ENCODE results near the gene TMEM86B.
"Not testable (repeated sequence)": the region's sequence is repeated elsewhere in the genome, so short reads cannot be mapped to it uniquely, and the experiment has no call there.

Gene TMEM86B

DNA sequence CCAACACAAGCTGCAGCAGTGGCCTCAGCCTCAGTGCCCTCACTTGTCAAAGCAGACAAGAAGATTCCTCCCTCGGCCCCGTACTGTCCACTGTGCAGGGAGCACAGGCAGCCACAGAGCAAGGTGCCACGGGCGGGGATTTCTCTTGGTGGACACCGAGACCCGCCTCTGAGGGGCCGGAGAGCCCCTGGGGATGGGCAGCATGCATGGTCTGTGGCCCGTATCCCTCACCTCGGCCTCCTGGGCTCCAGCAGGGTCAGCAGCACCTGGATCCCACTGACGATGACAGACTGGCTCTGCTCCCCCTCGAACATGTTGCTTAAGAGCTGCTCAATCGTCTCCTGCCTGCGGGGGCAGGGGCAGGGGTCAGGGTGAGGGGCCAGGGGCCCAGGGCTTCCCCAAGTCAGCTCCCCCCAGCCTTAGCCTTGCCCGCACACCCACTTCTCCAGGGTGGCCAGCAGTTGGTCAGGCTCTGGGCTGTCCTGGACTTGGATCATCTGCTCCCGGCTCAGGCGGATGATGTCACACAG is 13.4 kb upstream of the TMEM86B start:
- DNase-seq (ENCODE audit: low read depth in 2 of 2), result no peak

DNA sequence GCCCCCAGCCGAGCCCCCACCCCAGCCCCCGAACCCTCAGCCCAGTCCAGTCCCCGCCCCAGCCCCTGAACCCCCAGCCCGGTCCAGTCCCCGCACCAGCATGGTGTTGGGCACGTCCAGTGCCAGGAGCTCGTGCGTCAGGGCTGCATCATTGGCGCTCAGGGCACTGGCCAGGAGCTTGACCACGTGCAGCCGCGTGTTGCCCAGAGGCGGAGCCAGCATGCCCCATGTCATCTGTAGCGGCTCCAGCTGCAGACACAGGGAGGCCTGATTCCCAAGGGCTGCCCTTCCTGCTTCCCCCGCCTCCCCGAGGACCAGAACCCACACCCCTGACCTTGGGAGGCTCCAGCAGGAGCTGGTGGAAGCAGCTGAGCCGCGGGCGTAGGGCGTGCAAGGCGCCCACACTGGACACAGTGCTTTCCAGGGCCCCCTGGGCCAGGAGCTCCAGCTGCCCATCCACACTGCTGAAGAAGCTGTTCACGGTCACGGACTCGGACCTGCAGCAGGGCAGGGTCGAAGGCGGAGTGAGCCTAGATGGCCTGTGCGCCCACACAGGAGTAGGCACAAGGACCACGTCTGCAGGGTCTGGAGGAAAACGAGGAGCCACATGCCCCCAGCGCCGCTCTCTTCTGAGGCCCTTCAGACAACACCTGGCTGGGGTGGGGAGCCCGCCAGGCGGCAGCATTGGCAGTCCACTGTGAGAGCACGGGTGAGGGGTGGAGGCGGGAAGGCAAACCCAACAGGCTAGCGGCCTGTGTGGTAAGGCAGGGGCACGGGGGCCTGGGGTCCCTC is 12.8 kb upstream of the TMEM86B start:
- no peak for DNase-seq (ENCODE audit: low read depth in 2 of 2)

DNA sequence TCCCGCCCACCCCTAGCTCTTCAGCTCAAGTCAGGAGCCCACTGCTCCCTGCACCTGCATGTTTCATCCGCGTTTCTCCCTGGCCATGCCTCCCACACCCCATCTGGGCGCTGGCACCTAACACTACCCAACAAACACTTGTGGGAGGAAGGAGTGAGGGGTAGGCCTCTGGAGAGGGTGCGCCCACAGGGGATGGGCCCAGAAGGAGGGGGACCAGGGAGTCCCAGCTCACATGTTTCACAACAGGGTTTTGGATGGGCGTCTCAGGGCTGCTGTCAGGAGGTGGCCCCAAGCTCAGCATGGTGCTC is 12.1 kb upstream of the TMEM86B start:
- no peak for DNase-seq (ENCODE audit: low read depth in 2 of 2)

DNA sequence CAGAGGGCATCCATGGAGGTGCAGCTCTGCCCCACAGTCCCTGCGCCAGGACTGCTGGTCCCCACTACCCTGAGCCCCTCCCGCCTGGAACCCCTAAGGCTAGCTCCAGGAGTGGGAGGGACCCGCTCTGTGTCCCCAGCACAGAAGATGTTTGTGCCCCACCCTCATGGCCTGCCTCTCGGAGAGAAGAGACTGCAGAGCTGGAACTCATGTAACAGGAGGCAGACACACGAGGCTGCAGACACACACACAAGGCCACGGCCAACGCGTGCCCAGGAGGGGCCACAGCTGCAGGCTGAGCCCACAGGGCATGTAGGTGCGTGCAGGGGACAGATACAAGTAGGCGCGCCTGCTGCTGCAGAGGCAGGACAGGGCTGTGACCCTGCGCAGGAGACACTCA is 10.4 kb upstream of the TMEM86B start:
- DNase-seq (ENCODE audit: low read depth in 2 of 2), result no peak

DNA sequence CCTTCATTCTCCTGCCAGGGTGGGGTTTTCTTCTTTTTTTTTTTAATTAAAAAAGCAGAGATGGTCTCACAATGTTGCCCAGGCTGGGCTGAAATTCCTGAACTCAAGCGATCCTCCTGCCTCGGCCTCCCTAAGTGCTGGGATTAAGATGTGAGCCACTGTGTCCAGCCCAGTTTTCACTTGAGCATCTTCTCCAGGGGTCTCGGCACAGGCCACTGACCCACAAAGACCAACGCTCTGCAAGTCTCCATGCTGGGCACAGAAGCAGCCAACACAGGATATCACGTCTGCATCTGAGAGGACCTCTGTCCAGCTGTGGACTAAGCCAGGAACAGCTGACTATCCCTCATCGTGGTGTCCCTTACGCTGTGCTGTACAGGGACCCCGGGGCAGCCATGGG is 9.5 kb upstream of the TMEM86B start:
- no peak for DNase-seq (ENCODE audit: low read depth in 2 of 2)

DNA sequence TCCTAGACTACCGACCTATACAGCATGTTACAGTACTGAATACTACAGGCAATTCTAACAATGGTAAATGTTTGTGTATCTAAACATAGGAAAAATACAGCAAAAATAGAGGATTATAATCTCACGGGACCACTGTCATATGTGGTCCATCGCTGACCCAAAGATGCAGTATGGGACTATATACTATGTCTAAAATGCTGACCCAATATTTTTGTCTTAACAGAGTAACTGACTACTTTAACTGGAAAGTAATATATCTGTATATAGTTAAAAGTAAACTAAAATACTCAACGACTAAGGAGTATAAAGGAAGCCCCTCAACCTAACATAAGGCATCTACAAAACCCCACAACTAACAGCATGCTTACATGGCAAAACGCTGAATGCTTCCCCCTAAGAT is 4.4 kb upstream of the TMEM86B start:
- no peak for DNase-seq (ENCODE audit: low read depth in 2 of 2)

DNA sequence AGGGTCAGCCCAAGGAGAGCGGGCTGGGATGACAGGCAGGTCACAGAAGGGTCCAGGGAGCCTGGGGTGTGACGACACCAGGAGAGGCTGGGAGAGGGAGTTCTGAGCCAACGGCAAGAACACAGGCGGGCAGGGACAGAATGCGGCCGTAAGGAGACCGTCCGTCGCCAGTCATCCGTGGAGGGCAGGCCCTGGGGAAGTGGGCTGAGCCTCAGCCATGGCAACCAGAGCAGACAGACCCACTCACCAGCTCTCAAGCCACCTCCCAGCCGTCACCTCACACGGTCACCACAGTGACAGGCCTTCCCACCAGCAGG is 3.7 kb upstream of the TMEM86B start:
- DNase-seq (ENCODE audit: low read depth in 2 of 2), result no peak

DNA sequence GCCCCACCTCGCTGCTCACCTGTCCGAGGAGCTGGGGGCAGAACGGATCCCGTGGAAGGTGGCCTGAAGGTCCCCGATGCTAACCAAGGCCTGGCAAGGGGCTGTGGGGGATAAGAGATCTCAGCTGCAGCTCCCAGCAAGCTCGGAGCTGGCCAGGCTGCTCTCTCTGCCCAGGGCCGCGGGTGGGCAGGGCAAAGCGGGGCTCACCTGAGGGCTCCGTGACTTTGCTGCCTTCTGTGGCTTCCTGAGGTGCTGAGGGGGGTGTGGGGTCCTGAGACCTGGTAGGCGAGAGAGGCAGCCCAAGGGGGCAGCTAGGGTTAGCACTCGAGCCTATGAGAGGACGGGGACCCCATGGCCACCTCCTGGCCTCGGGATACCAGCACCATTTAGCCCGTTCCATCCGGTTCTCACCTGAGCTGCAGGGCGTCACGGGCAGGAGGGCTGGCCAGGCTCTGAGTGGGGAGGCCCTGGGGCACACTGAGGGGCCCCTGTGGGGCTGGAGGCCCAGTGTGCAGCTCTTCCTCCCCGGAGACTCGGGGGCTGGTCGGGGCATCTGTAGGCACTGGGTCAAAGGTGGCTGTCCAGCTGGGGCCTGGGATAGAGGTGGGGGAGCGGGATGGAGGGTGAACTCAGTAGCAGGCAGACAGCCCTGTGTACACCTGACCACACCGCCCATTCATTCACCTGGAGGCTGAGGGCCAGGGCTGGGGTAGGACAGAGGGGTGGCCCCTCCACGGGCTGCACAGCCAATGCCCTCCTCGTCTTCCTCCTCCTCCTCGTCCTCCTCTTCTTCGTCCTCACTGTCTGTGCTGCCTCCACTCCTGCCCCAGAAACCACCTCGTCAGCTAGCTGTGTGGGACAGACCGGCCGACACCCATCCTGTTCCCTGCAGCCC is 3.1 kb upstream of the TMEM86B start:
- no peak for DNase-seq (ENCODE audit: low read depth in 2 of 2)

DNA sequence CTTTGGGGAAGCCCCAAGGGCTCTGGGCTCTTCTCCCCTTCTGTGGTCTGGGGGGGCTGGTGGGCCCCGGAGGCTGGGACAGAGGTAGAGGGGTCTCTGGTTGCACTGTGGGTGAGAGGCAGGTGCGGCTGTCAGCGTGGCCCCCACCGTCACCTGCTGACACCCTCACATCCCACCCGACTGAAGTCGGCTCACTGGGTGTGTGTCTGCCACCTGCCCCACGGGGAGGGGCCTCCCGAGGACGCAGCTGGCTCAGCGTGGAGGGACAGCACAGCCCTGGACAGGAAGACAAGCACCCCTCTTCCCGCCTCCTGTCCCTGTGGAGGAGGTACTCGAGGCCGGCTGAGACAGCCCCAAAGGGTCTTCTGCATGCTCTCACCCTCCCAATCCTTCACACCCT is 2.2 kb upstream of the TMEM86B start:
- DNase-seq (ENCODE audit: low read depth in 2 of 2), result no peak

DNA sequence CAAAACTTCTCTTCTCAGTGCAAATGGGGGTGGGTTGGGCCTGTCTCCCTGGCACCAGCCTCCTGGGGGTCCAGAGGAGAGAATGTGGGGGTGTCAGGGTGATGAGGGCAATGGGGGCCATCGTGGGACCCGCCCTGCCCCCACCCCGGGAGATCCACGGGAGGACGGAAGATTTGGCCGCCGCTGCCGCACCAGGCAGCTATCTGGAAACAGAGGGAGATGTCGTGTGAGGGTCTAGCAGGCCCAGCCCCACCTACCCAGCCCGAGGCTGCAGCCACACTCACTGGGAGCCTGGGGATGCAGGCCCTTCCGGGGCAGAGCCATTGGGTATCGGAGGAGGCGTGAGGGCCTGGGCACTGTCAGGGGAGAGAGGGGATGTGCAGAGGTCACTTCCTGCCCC is 1.8 kb upstream of the TMEM86B start:
- DNase-seq (ENCODE audit: low read depth in 2 of 2), result no peak

DNA sequence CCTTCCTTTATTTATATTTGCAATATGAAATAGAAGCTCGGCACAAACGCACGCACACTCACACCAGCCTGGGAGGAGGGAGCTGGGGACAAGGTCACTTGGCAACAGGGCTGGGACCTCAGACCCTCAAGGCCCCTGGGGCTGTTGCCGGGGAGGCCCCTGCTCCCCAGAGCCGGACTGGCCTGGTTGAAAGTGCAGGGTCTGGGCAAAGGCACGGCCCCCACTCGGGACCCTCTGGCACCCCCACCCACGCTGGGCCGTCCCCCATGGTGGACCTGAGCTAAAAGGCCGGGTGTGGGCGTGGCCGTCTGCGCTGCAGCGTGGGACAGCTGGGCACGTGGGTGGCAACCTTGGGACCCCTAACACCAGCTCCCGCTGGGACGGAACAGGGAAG is 1.2 kb upstream of the TMEM86B start:
- no peak for DNase-seq (ENCODE audit: low read depth in 2 of 2)

DNA sequence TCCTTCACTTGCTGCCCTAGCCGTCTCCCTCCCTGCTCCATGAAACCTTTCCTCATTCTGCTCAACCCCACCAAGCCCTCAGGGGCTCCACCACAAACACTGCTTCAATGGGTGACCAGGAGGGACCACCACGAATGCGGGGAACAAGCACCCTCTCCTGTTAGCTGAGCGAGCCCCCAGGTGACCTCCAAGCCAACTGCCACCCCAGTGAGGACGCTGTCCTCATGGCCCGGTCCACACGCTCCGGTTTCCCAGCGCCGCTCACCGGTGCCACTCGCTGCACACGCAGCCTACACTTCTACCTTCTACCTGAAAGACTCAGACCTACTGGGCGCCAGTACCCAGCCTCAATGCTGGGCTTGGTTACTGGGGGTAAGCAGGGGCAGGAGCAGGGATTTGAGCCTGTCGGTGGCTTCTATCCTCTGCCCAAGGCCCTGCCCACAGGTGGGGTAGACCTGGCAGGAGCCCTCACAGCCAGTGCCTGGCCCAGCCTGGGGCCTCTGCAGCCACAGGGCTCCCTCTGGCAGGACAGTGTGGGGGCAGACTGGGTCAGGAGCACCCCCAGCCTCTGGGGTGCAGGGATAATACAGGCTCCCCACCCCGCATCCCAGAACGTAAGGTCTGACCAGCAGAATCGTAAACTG is 704 bp upstream of the TMEM86B start:
- DNase-seq (ENCODE audit: low read depth in 2 of 2), result no peak

DNA sequence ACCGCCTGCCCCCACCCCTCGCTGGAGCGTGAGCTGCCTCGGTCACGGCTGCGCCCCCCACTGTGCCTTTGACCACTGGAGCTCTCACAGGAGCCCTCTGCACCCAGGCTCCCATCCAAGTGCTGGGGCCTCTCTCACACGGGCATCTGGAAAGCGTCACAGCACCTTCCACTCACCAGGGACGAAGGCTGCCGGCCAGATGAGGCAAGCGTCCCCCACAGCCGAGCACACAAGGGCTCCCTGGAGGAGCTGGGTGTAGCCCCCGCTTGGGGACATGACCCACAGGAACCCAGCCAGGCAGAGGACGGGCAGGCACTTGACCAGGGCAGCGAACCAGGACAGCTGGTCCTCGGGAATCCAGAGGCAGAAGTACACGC is 560 bp downstream of the TMEM86B start:
- DNase-seq (ENCODE audit: low read depth in 2 of 2), result no peak

DNA sequence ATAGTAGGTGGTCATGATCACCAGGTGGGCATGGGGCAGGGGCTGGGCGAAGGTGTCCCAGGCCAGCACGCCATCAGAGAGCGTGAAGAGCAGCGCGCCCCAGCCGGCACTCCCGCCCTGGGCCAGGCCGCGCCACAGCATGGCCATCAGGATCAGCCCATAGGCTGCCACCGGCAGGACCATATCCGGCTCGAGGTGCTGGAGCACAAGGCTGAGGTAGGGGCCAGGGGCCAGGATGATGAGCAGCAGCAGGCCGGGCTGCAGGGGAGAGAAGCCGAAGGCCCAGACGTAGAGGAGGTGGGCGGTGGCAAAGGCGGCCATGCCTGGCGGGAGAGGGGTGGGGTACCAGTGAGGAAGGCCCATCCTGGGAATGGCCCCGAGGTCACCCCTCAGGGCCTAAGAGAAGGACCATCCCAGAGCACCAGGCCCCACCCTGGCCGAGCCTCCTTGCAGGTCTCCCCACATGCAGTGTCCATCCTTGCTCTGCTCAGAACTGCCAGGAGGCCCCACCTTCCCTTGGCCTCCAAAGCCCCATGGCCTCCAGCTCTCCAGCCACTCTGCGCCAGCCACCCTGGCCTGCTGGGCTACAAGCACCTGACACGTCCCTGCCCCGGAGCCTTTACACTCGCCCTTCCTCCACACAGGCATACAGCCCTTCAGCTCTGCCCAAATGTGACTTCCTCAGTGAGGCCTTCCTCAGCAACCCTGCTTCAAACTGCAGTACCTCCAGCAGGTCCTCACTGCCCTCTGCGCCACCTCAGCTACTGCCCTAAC is 1.1 kb downstream of the TMEM86B start:
- no peak for DNase-seq (ENCODE audit: low read depth in 2 of 2)

DNA sequence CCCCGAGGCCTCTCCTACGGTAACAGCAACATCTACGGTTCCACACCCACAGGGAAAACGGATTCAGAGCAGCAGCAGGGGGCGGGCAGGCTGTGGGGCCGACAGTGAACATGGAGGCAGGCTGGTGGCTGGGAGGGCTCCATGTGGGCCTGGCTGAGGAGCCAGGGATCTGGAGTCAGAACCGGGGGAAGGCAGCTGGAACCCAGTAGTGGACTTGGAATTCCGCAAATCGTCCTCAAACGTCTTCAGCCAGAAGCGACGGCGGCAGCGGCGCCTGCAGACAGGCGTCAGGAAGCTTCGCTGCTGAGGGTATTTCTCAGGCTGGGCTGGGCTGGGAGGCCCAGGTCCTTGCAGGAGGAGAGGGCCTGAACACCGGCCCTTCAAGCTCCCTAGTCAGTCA is 1.8 kb downstream of the TMEM86B start:
- no peak for DNase-seq (ENCODE audit: low read depth in 2 of 2)

DNA sequence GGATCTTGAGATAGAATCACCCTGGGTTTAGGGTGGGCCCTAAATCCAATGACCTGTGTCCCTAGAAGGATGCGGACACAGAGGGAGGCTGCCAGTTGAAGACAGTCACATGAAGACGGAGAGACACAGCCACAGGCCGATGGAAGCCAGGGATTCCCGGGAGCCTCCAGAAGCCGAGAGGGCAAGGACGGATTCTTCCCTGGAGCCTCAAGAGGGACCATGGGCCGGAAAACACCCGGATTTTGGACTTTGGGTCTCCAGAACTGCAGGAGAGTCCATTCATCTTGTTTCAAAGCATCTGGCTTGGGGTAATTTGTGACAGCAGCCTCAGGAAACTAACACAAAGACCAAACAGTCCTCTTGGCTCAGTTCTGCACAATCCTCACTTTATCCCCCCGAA is 2.3 kb downstream of the TMEM86B start:
- no peak for DNase-seq (ENCODE audit: low read depth in 2 of 2)

DNA sequence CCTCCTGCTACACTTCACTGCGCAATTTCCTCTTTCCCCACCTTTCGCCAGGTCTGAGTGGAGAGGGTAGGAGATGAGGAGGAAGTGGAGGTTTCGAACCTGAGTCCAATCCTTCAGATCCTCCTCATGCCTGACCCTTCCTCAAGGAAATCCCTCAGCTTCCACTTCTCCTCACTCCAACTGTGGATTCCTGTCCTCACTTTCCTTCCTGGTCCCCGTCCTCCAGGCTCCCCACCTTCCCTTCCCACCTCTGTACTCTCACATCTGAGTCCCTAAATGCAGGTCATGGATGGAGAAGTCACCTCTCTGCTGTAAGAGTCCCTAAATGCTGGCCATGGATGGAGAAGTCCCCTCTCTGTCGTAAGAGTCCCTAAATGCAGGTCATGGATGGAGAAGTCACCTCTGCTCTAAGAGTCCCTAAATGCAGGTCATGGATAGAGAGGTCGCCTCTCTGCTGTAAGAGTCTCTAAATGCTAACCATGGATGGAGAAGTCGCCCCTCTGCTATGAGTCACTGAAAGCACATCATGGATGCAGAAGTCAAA is 3.1 kb downstream of the TMEM86B start:
- no peak for DNase-seq (ENCODE audit: low read depth in 2 of 2)

DNA sequence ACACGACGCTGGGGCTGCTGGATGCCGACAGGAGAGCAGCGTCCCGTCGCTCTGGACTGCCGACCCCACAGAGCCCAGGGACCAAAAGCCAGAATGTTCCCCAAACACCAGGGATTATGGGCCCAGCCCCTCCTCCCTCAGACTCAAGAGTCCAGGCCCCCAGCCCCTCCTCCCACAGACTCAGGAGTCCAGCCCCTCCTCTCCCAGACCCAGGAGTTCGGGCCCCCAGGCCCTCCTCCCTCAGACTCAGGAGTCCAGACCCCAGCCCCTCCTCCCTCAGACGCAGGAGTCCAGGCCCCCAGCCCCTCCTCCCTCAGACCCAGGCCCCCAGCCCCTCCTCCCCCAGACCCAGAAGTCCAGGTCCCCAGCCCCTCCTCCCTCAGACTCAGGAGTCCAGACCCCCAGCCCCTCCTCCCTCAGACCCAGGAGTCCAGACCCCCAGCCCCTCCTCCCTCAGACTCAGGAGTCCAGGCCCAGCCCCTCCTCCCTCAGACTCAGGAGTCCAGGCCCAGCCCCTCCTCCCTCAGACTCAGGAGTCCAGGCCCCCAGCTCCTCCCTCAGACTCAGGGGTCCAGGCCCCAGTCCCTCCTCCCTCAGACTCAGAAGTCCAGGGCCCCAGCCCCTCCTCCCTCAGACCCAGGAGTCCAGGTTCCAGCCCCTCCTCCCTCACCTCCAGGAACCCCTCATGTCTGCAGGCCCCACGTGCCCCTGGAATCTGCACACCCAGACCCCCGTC is 3.7 kb downstream of the TMEM86B start:
- DNase-seq (ENCODE audit: low read depth in 2 of 2), result not testable (repeated sequence)

DNA sequence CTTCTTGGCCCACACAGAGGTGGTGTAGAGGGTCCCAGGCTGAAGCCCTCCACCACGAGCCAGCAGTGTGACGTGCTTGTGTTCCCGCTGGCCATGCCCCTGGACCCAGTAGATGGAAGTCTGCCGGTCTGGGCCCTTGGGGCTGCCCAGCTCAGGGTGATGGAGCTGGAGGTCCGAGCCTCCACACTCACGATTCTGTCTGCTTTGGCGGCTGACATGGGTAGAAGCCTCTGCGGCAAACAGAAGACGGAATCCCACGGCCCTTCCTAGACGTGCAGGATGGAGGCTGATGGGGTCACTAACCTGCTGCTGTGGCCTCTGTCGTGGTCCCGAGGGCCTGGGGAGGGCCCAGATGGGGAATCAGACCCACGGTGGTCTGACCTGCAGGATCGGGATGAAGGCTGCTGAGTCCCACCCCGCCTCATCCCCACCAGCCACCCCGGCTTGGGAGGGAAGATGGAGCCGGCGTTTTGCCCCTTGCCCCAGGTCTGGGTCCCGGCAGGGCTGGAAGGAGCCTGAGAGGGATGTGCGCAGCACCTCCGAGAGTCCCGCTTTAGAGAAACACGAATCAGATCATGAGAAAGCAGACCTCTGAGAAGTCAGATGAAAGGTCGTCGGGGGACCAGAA is 4.4 kb downstream of the TMEM86B start:
- DNase-seq (ENCODE audit: low read depth in 2 of 2), result no peak

DNA sequence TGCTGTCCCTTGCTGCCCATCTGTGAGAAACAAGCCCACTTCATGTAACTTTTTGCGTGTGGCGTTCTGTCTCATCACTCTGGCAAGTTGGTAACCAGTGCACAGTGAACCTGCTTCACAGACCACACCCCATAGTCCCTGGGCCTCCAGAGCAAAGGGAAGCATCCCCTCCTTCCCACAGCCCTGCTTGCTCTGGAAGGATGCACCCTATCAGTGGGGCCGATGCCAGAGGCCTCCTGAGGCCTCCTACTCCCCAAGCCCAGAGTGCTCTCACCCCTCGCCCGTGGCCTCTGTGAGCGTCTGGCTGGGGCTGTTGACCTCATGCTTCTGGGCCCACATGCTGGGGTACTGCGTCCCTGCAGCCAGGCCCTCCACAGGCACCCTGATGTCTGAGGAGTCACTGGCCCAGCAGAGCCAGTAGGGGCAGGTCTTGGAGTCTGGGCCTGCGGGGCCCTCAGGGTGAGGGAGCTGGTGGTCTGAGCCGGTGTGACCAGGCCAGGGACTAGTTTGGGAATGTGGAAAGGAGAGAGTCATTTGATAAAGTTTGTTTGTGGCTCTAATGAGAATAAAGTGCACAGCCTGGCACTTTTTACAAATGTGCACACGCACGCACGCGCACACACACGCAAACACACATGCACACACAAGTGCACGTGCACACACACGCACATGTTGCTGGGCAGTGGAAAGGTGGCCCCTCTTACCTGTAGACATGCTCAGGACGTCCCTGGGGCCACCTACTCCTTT is 5.1 kb downstream of the TMEM86B start:
- DNase-seq (ENCODE audit: low read depth in 2 of 2), result no peak

Data from activated CD8-positive, alpha-beta memory T cell treated with anti-CD3 and anti-CD28 coated beads for 4 hours (primary cell).